Activated naive CD8-positive, alpha-beta T cell treated with anti-CD3 and anti-CD28 coated beads, Interleukin-2, amount 10 ng/mL, durations not matched to agents 7 days and 5 days (primary cell): ENCODE results near the gene MOB3B. TPM values are rescaled to one million over a fixed set of nuclear protein-coding genes. Genes with fewer than 3 reads are reported as not detected.

Source experiments
- ATAC-seq: fragments of 150-1000 bp; cut with Tn5 transposase; one replicate; pipeline ENCODE4 v1.10.0; 2021; ENCODE audit warnings: low read depth, moderate library complexity
- POLR2A ChIA-PET: fragments of 350-600 bp; sonication (Branson Sonifier 250); formaldehyde crosslinking; loops from one replicate; lab custom pipeline; 2021; ENCODE audit warnings: antibody characterized with exemption; lab: Charles Lee
- DNase-seq: peaks from one replicate; pipeline ENCODE4 v3.0.0; 2021
- H3K27ac Mint-ChIP-seq: one replicate; pipeline ENCODE4 v1.8.0; 2022; ENCODE audit warnings: mild to moderate bottlenecking, mixed read lengths
- H3K27me3 Mint-ChIP-seq: one replicate; pipeline ENCODE4 v1.8.0; 2022; ENCODE audit warnings: mild to moderate bottlenecking, moderate library complexity, mixed read lengths
- H3K36me3 Mint-ChIP-seq: one replicate; pipeline ENCODE4 v1.8.0; 2021; ENCODE audit warnings: mild to moderate bottlenecking, mixed read lengths
- H3K4me1 Mint-ChIP-seq: one replicate; pipeline ENCODE4 v1.8.0; 2021; ENCODE audit warnings: mixed read lengths
- H3K4me3 Mint-ChIP-seq: one replicate; pipeline ENCODE4 v1.8.0; 2022; ENCODE audit warnings: mild to moderate bottlenecking, moderate library complexity, mixed read lengths
- H3K9me3 Mint-ChIP-seq: one replicate; pipeline ENCODE4 v1.8.0; 2021; ENCODE audit warnings: mixed read lengths
- total RNA-seq, 2 experiments: library from RNA; stranded (reverse); gene quantifications; one replicate each; pipeline ENCODE4 v1.2.3, GENCODE V29; 2021

The MOB3B gene
- 1 to 10 TPM; 3.2 to 3.6 TPM for total RNA-seq

DNA sequence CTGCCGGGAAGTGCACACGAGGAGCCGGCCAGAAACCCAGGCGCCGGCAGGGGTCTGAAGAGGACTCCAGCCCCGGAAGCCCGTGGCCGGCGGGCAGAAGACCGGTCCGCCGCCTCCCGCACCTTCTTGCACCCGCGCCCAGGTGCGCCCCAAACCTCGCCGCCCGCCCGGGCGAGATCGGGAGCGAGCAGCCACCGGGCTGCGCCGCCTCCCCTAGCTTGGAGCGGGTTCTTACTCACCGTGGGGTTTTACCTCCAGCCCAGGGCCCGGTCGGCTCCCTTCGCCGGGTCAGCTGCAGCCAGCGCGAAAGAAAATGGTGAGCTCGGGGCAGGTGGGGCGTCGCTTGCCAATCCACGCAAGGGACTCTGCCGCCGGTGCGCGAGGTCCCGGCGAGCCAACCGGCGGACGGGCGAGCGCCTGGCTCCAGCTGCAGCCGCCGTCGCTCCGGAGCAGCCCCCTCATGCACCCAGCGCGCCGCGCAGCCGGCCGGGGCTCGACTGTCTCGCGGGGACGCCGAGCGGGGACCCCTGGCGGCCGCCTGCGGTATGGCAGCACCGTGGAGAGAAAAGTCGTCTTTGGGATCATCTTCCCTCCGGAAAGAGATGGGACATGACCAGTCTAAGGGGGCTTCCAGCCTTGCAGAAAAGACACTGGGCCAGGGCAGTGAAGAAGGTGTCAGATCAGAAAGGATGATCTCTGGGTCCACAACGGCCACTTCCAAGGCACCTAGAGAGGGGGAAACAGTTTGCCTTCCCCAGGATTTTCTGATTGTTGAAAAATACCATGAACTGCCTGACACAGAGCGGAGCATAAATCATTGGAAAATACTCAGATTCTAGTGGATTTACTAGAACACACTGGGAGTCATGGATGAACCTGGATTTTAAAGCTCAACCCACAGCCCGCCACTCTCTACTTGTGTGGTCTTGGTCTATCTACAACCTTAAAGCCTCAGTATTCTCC, at the start of gene MOB3B:
MOB3B (minus strand) TSS at position 499 of the 963 bp plus-strand sequence. CDS start 74,264 bp downstream, outside the sequence.
- Mint-ChIP-seq H3K9me3 (no peaks in the 10 kb centered on the region), H3K27me3 (peaks cover 12% of the 10 kb centered on the region), H3K27ac (peak within 1 kb of the TSS; percentile 85), H3K4me3 (peak within 1 kb of the TSS; percentile 95), H3K36me3 (peaks cover 7% of the 10 kb centered on the region), H3K4me1 (peaks cover 13% of the 10 kb centered on the region)
- DNase-seq (peak; percentile 88), ATAC-seq (peak; percentile 83)
- POLR2A ChIA-PET = interaction anchor here (1.2 to 2.2 kb wide), 3 partner anchors 45 to 196 kb away, joined by 3 to 12 read pairs (median 4); no protein-coding TSS in a partner anchor

GRCh38 chr9:27573634-27574590, 44.3 kb upstream of the MOB3B start:
- DNase-seq (peak; percentile 82), ATAC-seq (peak; percentile 84)
- H3K4me1 Mint-ChIP-seq = peaks cover 19% of the 10 kb centered on the region
- H3K27ac Mint-ChIP-seq = peak overlapping the region; percentile 100
- peaks cover 7% of the 10 kb centered on the region for H3K9me3 Mint-ChIP-seq
- POLR2A ChIA-PET = interaction anchor here (0.8 to 2.3 kb wide), 7 partner anchors 10 to 682 kb away, joined by 3 to 9 read pairs (median 4); partner anchors contain the start of gene IFT74
- no peaks in the 10 kb centered on the region for H3K36me3 Mint-ChIP-seq
- no peaks in the 10 kb centered on the region for H3K27me3 Mint-ChIP-seq
- peak overlapping the region; percentile 98 for H3K4me3 Mint-ChIP-seq

DNA sequence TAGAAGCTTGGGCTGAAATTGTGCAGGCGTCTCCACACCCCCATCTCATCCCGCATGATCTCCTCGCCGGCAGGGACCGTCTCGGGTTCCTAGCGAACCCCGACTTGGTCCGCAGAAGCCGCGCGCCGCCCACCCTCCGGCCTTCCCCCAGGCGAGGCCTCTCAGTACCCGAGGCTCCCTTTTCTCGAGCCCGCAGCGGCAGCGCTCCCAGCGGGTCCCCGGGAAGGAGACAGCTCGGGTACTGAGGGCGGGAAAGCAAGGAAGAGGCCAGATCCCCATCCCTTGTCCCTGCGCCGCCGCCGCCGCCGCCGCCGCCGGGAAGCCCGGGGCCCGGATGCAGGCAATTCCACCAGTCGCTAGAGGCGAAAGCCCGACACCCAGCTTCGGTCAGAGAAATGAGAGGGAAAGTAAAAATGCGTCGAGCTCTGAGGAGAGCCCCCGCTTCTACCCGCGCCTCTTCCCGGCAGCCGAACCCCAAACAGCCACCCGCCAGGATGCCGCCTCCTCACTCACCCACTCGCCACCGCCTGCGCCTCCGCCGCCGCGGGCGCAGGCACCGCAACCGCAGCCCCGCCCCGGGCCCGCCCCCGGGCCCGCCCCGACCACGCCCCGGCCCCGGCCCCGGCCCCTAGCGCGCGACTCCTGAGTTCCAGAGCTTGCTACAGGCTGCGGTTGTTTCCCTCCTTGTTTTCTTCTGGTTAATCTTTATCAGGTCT, 43.5 kb upstream of the MOB3B start, which contains the start of gene C9orf72:
C9orf72 (minus strand) TSS at position 564 of the 716 bp plus-strand sequence. CDS start 6,361 bp downstream, outside the sequence.
- peaks cover 19% of the 10 kb centered on the region for H3K4me1 Mint-ChIP-seq
- H3K9me3 Mint-ChIP-seq = peaks cover 2% of the 10 kb centered on the region
- peak; percentile 59 for ATAC-seq
- H3K27ac Mint-ChIP-seq = peak within 1 kb of the TSS; percentile 100
- no peaks in the 10 kb centered on the region for H3K36me3 Mint-ChIP-seq
- peak; percentile 92 for DNase-seq
- H3K4me3 Mint-ChIP-seq = peak within 1 kb of the TSS; percentile 98
- H3K27me3 Mint-ChIP-seq = no peaks in the 10 kb centered on the region
- POLR2A ChIA-PET = interaction anchor here (0.8 to 2.3 kb wide), 7 partner anchors 9 to 681 kb away, joined by 3 to 9 read pairs (median 4); partner anchors contain the start of gene IFT74

DNA sequence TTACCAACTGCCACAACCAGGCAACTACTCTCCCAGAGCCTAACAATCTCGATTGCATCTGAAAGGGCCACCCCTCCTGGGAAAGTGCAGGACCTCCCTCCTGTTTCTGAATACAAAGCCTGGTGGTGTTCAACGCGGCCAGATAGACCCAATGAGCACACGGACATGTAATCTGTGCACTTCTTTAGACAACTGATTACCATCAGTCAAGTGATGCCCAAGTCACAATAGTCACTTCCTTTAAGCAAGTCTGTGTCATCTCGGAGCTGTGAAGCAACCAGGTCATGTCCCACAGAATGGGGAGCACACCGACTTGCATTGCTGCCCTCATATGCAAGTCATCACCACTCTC, 42.9 kb upstream of the MOB3B start:
- ATAC-seq (peak; percentile 43), DNase-seq (no peak)
- peaks cover 19% of the 10 kb centered on the region for H3K4me1 Mint-ChIP-seq
- H3K36me3 Mint-ChIP-seq = peaks cover 1% of the 10 kb centered on the region
- POLR2A ChIA-PET = interaction anchor here (0.8 to 2.3 kb wide), 6 partner anchors 194 to 681 kb away, joined by 3 to 9 read pairs (median 4); partner anchors contain the start of gene IFT74
- H3K9me3 Mint-ChIP-seq = no peaks in the 10 kb centered on the region
- H3K27me3 Mint-ChIP-seq = no peaks in the 10 kb centered on the region
- peak overlapping the region; percentile 92 for H3K4me3 Mint-ChIP-seq
- peak overlapping the region; percentile 97 for H3K27ac Mint-ChIP-seq

DNA sequence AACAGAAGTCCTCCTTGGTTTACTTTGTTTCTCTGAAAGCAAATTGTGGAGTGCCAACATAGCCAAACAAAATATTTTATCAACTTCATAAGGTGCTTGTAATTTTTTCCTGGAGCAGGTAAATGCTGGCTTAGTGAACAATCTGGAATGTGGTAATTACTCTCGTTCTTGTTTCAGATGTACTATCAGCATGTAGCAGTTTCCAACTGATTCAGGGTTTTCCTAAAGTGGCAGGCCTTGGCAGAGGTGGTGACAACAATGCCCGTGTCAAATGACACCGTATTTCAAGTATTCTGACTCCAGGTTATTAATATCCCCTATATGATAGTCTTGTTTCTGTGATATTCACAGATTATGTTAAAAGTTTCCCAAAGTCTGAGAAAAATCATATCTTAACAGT, 42.4 kb upstream of the MOB3B start:
- H3K4me3 Mint-ChIP-seq = peak overlapping the region; percentile 92
- peaks cover 19% of the 10 kb centered on the region for H3K4me1 Mint-ChIP-seq
- H3K27me3 Mint-ChIP-seq = no peaks in the 10 kb centered on the region
- POLR2A ChIA-PET = interaction anchor here (0.5 to 2.3 kb wide), 4 partner anchors 24 to 680 kb away, joined by 3 to 9 read pairs (median 4); no protein-coding TSS in a partner anchor
- H3K9me3 Mint-ChIP-seq = no peaks in the 10 kb centered on the region
- H3K27ac Mint-ChIP-seq = peak overlapping the region; percentile 97
- ATAC-seq (no peak), DNase-seq (no peak)
- peaks cover 6% of the 10 kb centered on the region for H3K36me3 Mint-ChIP-seq

DNA sequence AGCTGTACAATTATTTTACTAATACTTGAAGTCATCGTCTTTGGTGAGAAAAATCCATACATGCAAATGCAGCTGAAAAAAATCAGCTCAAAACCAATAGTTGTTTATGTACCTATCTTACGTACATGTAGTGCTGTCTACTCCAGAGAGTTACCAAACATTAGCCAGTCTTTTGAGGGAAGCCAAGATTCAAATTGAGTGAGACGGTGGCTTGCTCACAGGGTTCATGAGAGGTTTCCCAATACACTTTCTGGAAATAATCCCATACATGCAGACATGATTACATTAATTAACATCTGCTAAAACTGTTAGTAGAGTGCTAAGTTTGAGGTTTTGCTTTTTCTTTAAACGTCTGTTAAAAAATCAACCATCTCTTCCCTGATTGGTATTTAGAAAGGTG, 41.4 kb upstream of the MOB3B start:
- Mint-ChIP-seq H3K4me3 (no peak overlapping the region), H3K9me3 (no peaks in the 10 kb centered on the region), H3K27ac (peak overlapping the region; percentile 57), H3K27me3 (no peaks in the 10 kb centered on the region), H3K36me3 (peaks cover 11% of the 10 kb centered on the region), H3K4me1 (peaks cover 19% of the 10 kb centered on the region)
- no peak for ATAC-seq
- DNase-seq = no peak
- POLR2A ChIA-PET = no interaction called here

- ATAC-seq (no peak), DNase-seq (no peak)
- Mint-ChIP-seq H3K27me3 (no peaks in the 10 kb centered on the region), H3K4me3 (no peak overlapping the region), H3K4me1 (peaks cover 25% of the 10 kb centered on the region), H3K9me3 (no peaks in the 10 kb centered on the region), H3K36me3 (peaks cover 14% of the 10 kb centered on the region), H3K27ac (no peak overlapping the region)
- POLR2A ChIA-PET = no interaction called here
These were observed 39.8 kb upstream of the MOB3B start for GRCh38 chr9:27569406-27569805.

GRCh38 chr9:27566118-27566517, 36.5 kb upstream of the MOB3B start:
- no peak overlapping the region for H3K4me3 Mint-ChIP-seq
- H3K9me3 Mint-ChIP-seq = no peaks in the 10 kb centered on the region
- peaks cover 22% of the 10 kb centered on the region for H3K36me3 Mint-ChIP-seq
- peaks cover 14% of the 10 kb centered on the region for H3K4me1 Mint-ChIP-seq
- no peak for DNase-seq
- POLR2A ChIA-PET = no interaction called here
- no peak for ATAC-seq
- H3K27me3 Mint-ChIP-seq = no peaks in the 10 kb centered on the region
- H3K27ac Mint-ChIP-seq = no peak overlapping the region

DNA sequence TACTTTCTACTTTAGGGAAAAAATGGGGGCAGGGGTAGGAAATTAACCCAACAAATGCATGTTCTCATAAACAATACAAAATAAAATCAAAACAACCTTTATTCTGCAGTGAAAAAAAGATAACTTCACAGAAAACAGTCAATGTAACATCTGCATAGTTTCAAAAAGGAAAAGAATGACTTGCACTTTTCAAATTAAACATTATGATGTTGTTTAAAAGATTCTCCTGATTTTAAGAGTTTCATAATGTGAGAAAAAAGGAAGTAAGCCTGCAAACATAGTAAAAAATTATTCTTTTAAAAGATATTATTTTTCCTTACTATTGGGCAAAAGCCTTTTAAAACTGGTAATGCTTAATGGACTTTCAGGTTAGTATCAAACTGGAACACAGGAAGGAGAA, 36.1 kb upstream of the MOB3B start:
- ATAC-seq (no peak), DNase-seq (no peak)
- no peak overlapping the region for H3K27ac Mint-ChIP-seq
- H3K4me1 Mint-ChIP-seq = peaks cover 14% of the 10 kb centered on the region
- POLR2A ChIA-PET = no interaction called here
- no peaks in the 10 kb centered on the region for H3K9me3 Mint-ChIP-seq
- H3K27me3 Mint-ChIP-seq = no peaks in the 10 kb centered on the region
- H3K4me3 Mint-ChIP-seq = no peak overlapping the region
- H3K36me3 Mint-ChIP-seq = peaks cover 22% of the 10 kb centered on the region

DNA sequence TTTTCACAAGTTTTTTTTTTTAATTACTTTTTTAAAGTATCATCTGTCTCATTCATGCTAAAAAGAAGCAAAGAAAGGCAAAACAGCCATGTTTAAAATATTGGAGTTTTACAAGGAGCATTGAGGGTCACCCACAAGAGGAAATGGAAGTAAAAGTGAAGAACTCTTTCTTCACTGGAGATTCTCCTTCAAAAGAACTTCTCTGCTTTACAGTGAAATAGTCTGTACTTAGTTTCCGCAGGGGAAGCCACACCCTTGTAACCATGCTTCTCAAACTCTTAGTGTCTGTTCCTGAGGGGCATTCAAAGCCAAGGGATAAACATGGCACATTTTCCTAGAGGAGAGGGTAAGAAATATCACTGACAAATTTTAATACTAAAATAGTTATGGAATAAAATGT, 35.1 kb upstream of the MOB3B start:
- ATAC-seq (peak; percentile 54), DNase-seq (no peak)
- Mint-ChIP-seq H3K4me1 (peaks cover 14% of the 10 kb centered on the region), H3K4me3 (peak overlapping the region; percentile 59), H3K27me3 (no peaks in the 10 kb centered on the region), H3K9me3 (no peaks in the 10 kb centered on the region), H3K27ac (peak overlapping the region; percentile 76), H3K36me3 (peaks cover 22% of the 10 kb centered on the region)
- POLR2A ChIA-PET = interaction anchor here (1.9 kb wide), 1 partner anchor 9 kb away, joined by 9 read pairs; the partner anchor contains the start of gene C9orf72

DNA sequence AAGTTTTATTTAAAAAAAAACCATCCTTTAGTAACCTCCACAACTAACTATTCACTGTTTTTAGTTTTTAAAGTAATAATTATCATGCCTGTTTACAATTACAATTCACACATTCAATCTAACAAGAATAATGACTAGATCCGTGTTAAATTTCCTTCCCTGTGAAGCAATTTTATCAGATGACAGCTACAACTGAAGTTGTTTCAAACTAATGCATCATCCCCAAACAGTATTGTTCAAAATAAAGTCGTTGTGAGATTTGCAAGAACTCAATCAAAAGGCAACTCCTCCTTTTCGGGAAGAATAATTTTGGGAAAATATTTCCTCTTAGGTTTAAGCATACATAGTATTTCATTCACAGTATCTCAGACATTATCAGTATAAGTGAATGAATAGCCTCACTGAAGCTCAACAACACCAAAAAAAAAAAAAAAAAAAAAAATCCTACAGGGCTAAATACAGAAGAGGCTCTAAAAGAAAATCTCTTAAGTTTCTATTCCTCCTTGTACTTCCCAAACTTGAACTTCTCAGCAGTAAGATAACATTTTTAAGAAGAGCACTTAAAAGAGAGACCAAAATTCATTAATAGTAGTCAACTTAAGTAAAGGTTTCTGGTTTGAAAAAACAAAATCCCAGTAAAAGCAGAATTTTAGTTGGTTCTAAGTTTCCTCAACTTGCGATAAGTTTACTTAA, 34.3 kb upstream of the MOB3B start:
- H3K9me3 Mint-ChIP-seq = no peaks in the 10 kb centered on the region
- DNase-seq = no peak
- POLR2A ChIA-PET = interaction anchor here (1.9 kb wide), 1 partner anchor 10 kb away, joined by 9 read pairs; the partner anchor contains the start of gene C9orf72
- ATAC-seq = no peak
- H3K27me3 Mint-ChIP-seq = no peaks in the 10 kb centered on the region
- peaks cover 14% of the 10 kb centered on the region for H3K4me1 Mint-ChIP-seq
- H3K27ac Mint-ChIP-seq = no peak overlapping the region
- no peak overlapping the region for H3K4me3 Mint-ChIP-seq
- peaks cover 22% of the 10 kb centered on the region for H3K36me3 Mint-ChIP-seq

DNA sequence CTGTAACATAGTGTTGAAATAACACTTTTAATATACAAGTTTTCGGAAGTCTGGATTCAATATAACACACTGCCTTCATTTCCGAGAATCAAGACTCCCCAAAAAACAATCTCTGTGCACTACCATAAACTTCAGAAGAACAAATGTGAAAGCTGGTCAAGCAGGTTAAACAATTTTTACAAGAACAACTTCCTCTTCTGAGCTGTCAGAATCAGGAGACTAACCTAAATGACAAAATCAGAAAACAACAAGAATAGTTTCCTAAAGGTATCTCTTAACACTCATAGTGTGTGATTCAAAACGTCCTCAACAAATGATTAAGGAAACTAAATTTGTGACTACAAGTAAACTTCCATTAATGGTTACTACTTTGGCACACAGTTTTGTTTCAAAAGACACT, 32.1 kb upstream of the MOB3B start:
- no peak for DNase-seq
- H3K4me3 Mint-ChIP-seq = no peak overlapping the region
- POLR2A ChIA-PET = no interaction called here
- no peaks in the 10 kb centered on the region for H3K9me3 Mint-ChIP-seq
- H3K36me3 Mint-ChIP-seq = peaks cover 14% of the 10 kb centered on the region
- H3K27ac Mint-ChIP-seq = no peak overlapping the region
- ATAC-seq = no peak
- H3K4me1 Mint-ChIP-seq = peaks cover 14% of the 10 kb centered on the region
- H3K27me3 Mint-ChIP-seq = no peaks in the 10 kb centered on the region
